Measurements from ENCODE around the gene GPALPP1.

DNA sequence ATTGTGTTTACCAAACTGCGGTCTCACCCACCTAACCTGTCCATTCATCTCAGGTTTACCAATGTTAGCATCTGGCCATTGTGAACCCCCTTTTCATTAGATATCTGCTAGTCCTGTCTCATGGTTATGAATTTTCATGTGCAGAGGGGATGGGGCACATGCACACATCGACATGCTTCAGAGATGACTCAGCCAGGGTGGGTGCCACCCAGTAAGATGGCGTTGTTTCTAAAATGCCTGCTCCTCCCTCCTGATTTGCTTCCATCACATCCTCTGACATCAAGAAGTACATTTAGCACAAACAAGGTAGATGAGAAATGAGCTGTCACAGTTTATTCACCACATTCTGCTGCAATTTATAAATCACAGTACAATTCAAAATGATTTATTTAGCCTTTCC, 51.3 kb downstream of the GPALPP1 start:
- TF ChIP-seq CTCF (IDR thresholded peaks at IDR 0.05) (no peak), POLR2AphosphoS5 (IDR thresholded peaks at IDR 0.05; ENCODE audit: low read depth, low read length) (no peak)
